ENCODE results near the gene MEP1A. TPM values are rescaled to one million over a fixed set of nuclear protein-coding genes. Genes with fewer than 3 reads are reported as not detected.
A peak's percentile ranks its signal among the peaks of the same experiment; 100 is the strongest.
"Not testable (repeated sequence)": the region's sequence is repeated elsewhere in the genome, so short reads cannot be mapped to it uniquely, and the experiment has no call there.

The MEP1A gene
- total and polyA plus RNA-seq, 4 donors: 0.06 to 0.09 (median 0.08) TPM; not detected in 1

- Histone ChIP-seq H3K27ac (ENCODE audit: low read depth, low read length) (no peak overlapping the region), H3K36me3 (ENCODE audit: control insufficient read depth, insufficient read depth, low read length) (no peaks in the 10 kb centered on the region)
- 85% methylated on average over 3 of the region's 7 CpGs for WGBS (ENCODE audit: insufficient coverage)
Measured at GRCh38 chr6:46756469-46757213, 36.5 kb upstream of the MEP1A start.

GRCh38 chr6:46757214-46757596 lies 36.0 kb upstream of the MEP1A start:
- Histone ChIP-seq H3K36me3 (ENCODE audit: control insufficient read depth, insufficient read depth, low read length) (no peaks in the 10 kb centered on the region), H3K9me3 (ENCODE audit: control insufficient read depth, insufficient read depth, low read length) (peaks cover 1% of the 10 kb centered on the region), H3K4me1 (ENCODE audit: control insufficient read depth, insufficient read depth, low read length) (no peaks in the 10 kb centered on the region), H3K4me3 (ENCODE audit: low read depth, low read length) (no peak overlapping the region), H3K27ac (ENCODE audit: low read depth, low read length) (no peak overlapping the region), H3K27me3 (ENCODE audit: control insufficient read depth, insufficient read depth, low read length) (no peaks in the 10 kb centered on the region)
- DNase-seq (ENCODE audit: low read depth in 4 of 6, low spot score in 6 of 6): no peak
- 82% methylated on average over 2 of the region's 2 CpGs for WGBS (ENCODE audit: insufficient coverage)

More at GRCh38 chr6:46756469-46757213, 36.5 kb upstream of the MEP1A start:
- no peaks in the 10 kb centered on the region for H3K4me1 ChIP-seq (ENCODE audit: control insufficient read depth, insufficient read depth, low read length)
- no peaks in the 10 kb centered on the region for H3K27me3 ChIP-seq (ENCODE audit: control insufficient read depth, insufficient read depth, low read length)
- no peak overlapping the region for H3K4me3 ChIP-seq (ENCODE audit: low read depth, low read length)
- peaks cover 1% of the 10 kb centered on the region for H3K9me3 ChIP-seq (ENCODE audit: control insufficient read depth, insufficient read depth, low read length)
- peak in 1 of 6 donors; percentile 10 for DNase-seq (ENCODE audit: low read depth in 4 of 6, low spot score in 6 of 6)

GRCh38 chr6:46758960-46759753 lies 34.0 kb upstream of the MEP1A start:
- Histone ChIP-seq H3K36me3 (ENCODE audit: control insufficient read depth, insufficient read depth, low read length) (no peaks in the 10 kb centered on the region), H3K4me3 (ENCODE audit: low read depth, low read length) (no peak overlapping the region), H3K9me3 (ENCODE audit: control insufficient read depth, insufficient read depth, low read length) (peaks cover 1% of the 10 kb centered on the region), H3K4me1 (ENCODE audit: control insufficient read depth, insufficient read depth, low read length) (no peaks in the 10 kb centered on the region), H3K27ac (ENCODE audit: low read depth, low read length) (no peak overlapping the region), H3K27me3 (ENCODE audit: control insufficient read depth, insufficient read depth, low read length) (no peaks in the 10 kb centered on the region)
- 100% methylated on average over 1 of the region's 4 CpGs for WGBS (ENCODE audit: insufficient coverage)
- no peak for DNase-seq (ENCODE audit: low read depth in 4 of 6, low spot score in 6 of 6)

- DNase-seq (ENCODE audit: low read depth in 4 of 6, low spot score in 6 of 6): no peak
- H3K27me3 ChIP-seq (ENCODE audit: control insufficient read depth, insufficient read depth, low read length): no peaks in the 10 kb centered on the region
- H3K4me3 ChIP-seq (ENCODE audit: low read depth, low read length): no peak overlapping the region
- H3K27ac ChIP-seq (ENCODE audit: low read depth, low read length): no peak overlapping the region
- H3K4me1 ChIP-seq (ENCODE audit: control insufficient read depth, insufficient read depth, low read length): no peaks in the 10 kb centered on the region
- no peaks in the 10 kb centered on the region for H3K36me3 ChIP-seq (ENCODE audit: control insufficient read depth, insufficient read depth, low read length)
- WGBS (ENCODE audit: insufficient coverage): no CpG with 5 or more reads among the region's 3 CpGs
- H3K9me3 ChIP-seq (ENCODE audit: control insufficient read depth, insufficient read depth, low read length): no peaks in the 10 kb centered on the region
Measured at GRCh38 chr6:46760925-46761324, 32.3 kb upstream of the MEP1A start.

- Histone ChIP-seq H3K27me3 (ENCODE audit: control insufficient read depth, insufficient read depth, low read length) (no peaks in the 10 kb centered on the region), H3K4me1 (ENCODE audit: control insufficient read depth, insufficient read depth, low read length) (no peaks in the 10 kb centered on the region), H3K9me3 (ENCODE audit: control insufficient read depth, insufficient read depth, low read length) (no peaks in the 10 kb centered on the region), H3K36me3 (ENCODE audit: control insufficient read depth, insufficient read depth, low read length) (no peaks in the 10 kb centered on the region), H3K4me3 (ENCODE audit: low read depth, low read length) (no peak overlapping the region), H3K27ac (ENCODE audit: low read depth, low read length) (no peak overlapping the region)
- no CpG with 5 or more reads among the region's 2 CpGs for WGBS (ENCODE audit: insufficient coverage)
- no peak for DNase-seq (ENCODE audit: low read depth in 4 of 6, low spot score in 6 of 6)
Measured at GRCh38 chr6:46763466-46763865, 29.7 kb upstream of the MEP1A start.

- not testable (repeated sequence) for H3K27me3 ChIP-seq (ENCODE audit: control insufficient read depth, insufficient read depth, low read length)
- 80% methylated on average over 1 of the region's 10 CpGs for WGBS (ENCODE audit: insufficient coverage)
Measured at GRCh38 chr6:46764280-46764679, 28.9 kb upstream of the MEP1A start.

GRCh38 chr6:46764961-46765360 lies 28.2 kb upstream of the MEP1A start:
- DNase-seq (ENCODE audit: low read depth in 4 of 6, low spot score in 6 of 6): no peak
- 93% methylated on average over 5 of the region's 5 CpGs for WGBS (ENCODE audit: insufficient coverage)
- H3K36me3 ChIP-seq (ENCODE audit: control insufficient read depth, insufficient read depth, low read length): no peaks in the 10 kb centered on the region
- H3K4me1 ChIP-seq (ENCODE audit: control insufficient read depth, insufficient read depth, low read length): no peaks in the 10 kb centered on the region
- no peaks in the 10 kb centered on the region for H3K9me3 ChIP-seq (ENCODE audit: control insufficient read depth, insufficient read depth, low read length)
- H3K27ac ChIP-seq (ENCODE audit: low read depth, low read length): no peak overlapping the region
- H3K27me3 ChIP-seq (ENCODE audit: control insufficient read depth, insufficient read depth, low read length): no peaks in the 10 kb centered on the region
- H3K4me3 ChIP-seq (ENCODE audit: low read depth, low read length): no peak overlapping the region

More at GRCh38 chr6:46764280-46764679, 28.9 kb upstream of the MEP1A start:
- not testable (repeated sequence) for DNase-seq (ENCODE audit: low read depth in 4 of 6, low spot score in 6 of 6); H3K9me3 ChIP-seq (ENCODE audit: control insufficient read depth, insufficient read depth, low read length); H3K4me1 ChIP-seq (ENCODE audit: control insufficient read depth, insufficient read depth, low read length); H3K27ac ChIP-seq (ENCODE audit: low read depth, low read length); H3K4me3 ChIP-seq (ENCODE audit: low read depth, low read length); H3K36me3 ChIP-seq (ENCODE audit: control insufficient read depth, insufficient read depth, low read length)

GRCh38 chr6:46772016-46772415 lies 21.2 kb upstream of the MEP1A start:
- Histone ChIP-seq H3K4me1 (ENCODE audit: control insufficient read depth, insufficient read depth, low read length) (no peaks in the 10 kb centered on the region), H3K27ac (ENCODE audit: low read depth, low read length) (no peak overlapping the region)

GRCh38 chr6:46772762-46773161 lies 20.4 kb upstream of the MEP1A start:
- H3K9me3 ChIP-seq (ENCODE audit: control insufficient read depth, insufficient read depth, low read length): no peaks in the 10 kb centered on the region
- 100% methylated on average over 1 of the region's 2 CpGs for WGBS (ENCODE audit: insufficient coverage)
- H3K4me1 ChIP-seq (ENCODE audit: control insufficient read depth, insufficient read depth, low read length): no peaks in the 10 kb centered on the region
- peak in 1 of 6 donors; percentile 23 for DNase-seq (ENCODE audit: low read depth in 4 of 6, low spot score in 6 of 6)
- H3K27me3 ChIP-seq (ENCODE audit: control insufficient read depth, insufficient read depth, low read length): no peaks in the 10 kb centered on the region
- H3K4me3 ChIP-seq (ENCODE audit: low read depth, low read length): no peak overlapping the region
- no peak overlapping the region for H3K27ac ChIP-seq (ENCODE audit: low read depth, low read length)
- no peaks in the 10 kb centered on the region for H3K36me3 ChIP-seq (ENCODE audit: control insufficient read depth, insufficient read depth, low read length)

More at GRCh38 chr6:46772016-46772415, 21.2 kb upstream of the MEP1A start:
- no CpG with 5 or more reads among the region's 1 CpG for WGBS (ENCODE audit: insufficient coverage)
- Histone ChIP-seq H3K4me3 (ENCODE audit: low read depth, low read length) (no peak overlapping the region), H3K36me3 (ENCODE audit: control insufficient read depth, insufficient read depth, low read length) (no peaks in the 10 kb centered on the region), H3K27me3 (ENCODE audit: control insufficient read depth, insufficient read depth, low read length) (no peaks in the 10 kb centered on the region), H3K9me3 (ENCODE audit: control insufficient read depth, insufficient read depth, low read length) (no peaks in the 10 kb centered on the region)
- no peak for DNase-seq (ENCODE audit: low read depth in 4 of 6, low spot score in 6 of 6)

Measured in spinal cord (tissue), 10 donors.